Mucosa of gallbladder (tissue), 1 donor: Measurements from ENCODE around the gene EFCAB9. TPM values are rescaled to one million over a fixed set of nuclear protein-coding genes. Genes with fewer than 3 reads are reported as not detected.
A peak's percentile ranks its signal among the peaks of the same experiment; 100 is the strongest.

Experiments used
- DNase-seq: peaks from one replicate; pipeline ENCODE4 v3.0.0-alpha.2; 2020; ENCODE audit warnings: low spot score
- total RNA-seq: library from RNA; stranded (reverse); gene quantifications from one replicate; pipeline ENCODE4 v1.2.1, GENCODE V29; 2021
- donor health status: DM: no; HTN: no; CAD: no.

EFCAB9 gene
- total RNA-seq, 1 donor from 2014 or later, result not detected

GRCh38 chr5:172166030-172166826, 27.7 kb upstream of the EFCAB9 start:
- DNase-seq, result no peak

- no peak for DNase-seq
Observed at GRCh38 chr5:172167895-172168294, 26.1 kb upstream of the EFCAB9 start.

DNA sequence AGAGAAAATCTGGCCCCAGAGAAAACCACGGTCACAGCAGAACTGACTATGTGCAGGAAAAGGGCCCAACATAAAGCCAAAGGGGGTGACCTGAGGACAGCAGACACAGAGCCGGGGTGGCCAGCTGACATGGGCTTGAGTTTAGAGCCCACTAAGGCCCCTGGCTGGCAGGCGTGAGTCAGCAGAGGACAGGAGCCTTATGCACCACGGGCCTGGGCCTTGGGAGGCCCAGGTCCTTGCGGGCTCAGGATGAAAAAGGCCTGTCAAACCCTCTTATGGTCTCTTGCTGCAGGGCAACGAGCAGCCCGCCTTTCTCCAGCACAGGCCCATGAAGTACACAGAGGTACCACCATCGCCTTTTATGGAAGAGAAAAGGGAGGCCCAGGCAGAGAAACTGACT, 25.7 kb upstream of the EFCAB9 start:
- DNase-seq, result no peak

DNA sequence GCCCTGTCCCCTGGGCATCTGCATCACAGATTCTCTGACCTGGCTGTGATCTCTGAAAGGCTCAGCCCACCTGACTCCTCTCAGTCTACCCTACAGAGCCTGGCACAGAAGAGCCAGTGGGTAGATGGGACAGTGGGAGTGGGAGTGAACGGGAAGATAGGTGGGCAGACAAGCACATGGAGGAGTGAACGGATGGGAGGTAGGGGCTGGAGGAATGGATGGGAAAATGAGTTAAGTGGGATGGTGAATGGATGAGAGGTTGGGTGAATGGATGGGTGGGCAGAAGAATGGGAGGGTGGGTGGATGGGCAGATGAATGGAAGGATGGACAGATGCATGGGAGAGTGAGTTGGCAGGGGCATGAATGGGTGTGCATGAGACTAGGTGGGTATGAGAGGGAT, 24.8 kb upstream of the EFCAB9 start:
- DNase-seq, result no peak

- no peak for DNase-seq
Observed at GRCh38 chr5:172170251-172170701, 23.7 kb upstream of the EFCAB9 start.

- DNase-seq, result no peak
Observed at GRCh38 chr5:172171118-172171517, 22.9 kb upstream of the EFCAB9 start.

DNA sequence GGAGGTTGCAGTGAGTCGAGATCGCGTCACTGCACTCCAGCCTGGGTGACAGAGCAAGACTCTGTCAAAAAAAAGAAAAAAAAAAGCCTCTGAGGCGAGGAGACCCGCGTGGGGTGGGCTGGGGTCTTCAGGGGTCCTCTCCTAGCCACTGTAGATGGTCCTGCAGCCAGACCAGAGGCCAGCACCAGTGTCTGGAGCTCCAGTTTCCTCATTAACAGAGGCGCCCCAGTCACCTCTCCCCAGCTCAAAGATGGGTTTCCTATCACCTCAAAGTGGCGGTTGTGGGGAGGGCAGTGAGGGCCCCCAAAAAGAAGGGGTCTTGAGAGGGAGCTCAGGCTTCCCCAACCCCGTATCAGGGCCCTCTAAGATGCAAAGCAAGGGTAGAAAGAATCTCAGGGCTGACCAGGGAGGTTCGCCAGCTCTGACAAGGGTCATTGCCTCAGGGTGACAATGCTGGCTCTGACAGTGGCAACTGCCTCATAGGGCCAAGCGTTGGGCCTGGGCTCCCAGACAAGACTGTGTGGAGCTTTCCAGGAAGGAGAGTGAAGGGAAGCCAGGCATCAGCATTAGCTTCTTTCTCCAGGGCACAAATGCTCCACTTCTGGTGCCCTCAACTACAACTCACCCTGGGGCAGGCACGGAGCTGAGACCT, 20.9 kb upstream of the EFCAB9 start:
- DNase-seq, result no peak

GRCh38 chr5:172173564-172174153, 20.3 kb upstream of the EFCAB9 start:
- DNase-seq, result no peak

DNA sequence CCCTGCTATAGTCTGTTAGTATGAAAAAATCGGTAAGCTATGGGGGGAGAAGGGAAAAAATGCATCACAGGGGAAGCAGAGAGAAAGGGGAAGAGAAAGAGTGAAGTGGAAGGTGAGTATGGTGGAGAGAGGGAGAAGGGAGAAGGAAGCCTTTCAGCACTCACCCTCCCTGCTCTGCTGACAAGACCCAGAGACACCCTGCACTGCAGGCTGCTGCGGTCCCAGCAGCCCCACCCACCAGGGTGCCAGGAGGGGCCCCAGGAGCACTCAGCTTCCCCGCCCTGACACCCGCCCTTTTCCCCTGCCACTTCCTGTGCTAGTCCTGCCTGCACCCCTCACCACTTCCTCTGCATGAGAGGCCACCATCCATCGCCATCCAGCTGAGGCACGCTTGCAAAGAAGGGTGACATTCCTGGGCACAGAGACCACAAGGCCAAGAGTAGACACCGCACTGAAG, 18.7 kb upstream of the EFCAB9 start:
- peak; percentile 59 for DNase-seq

GRCh38 chr5:172177176-172177575, 16.8 kb upstream of the EFCAB9 start:
- DNase-seq, result no peak

DNA sequence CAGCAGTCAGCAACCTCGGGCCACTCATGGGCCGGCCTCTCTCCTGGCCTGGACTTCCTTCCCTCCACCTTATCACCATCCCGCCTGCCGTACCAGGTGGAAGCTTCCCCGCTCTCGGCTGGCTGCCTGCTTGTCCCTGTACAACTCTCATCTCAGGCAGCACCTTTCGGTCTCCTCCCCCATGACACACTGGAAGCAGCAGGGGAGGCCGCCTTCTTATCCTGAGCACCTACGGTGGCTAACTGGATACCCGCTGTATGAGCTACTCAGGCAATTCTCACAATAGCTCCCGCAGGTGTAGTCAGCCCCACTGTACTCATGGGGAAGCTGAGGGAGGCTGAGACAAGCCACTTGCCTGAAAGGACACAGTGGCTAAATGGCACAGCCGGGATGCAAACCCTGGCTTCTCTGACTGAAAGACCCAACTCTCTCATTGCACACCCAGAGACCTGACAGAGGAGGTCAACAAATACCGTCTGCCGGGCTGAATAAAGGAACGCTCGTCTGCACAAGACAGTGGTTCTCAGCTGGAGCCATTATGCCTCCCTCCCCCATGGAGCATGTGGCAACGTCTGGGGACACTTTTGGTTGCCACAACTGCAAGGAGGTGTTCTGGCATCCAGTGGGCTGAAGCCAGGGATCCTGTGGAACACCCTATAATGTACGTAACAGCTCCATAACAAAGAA, 15.5 kb upstream of the EFCAB9 start:
- peak; percentile 62 for DNase-seq

GRCh38 chr5:172178991-172179989, 14.7 kb upstream of the EFCAB9 start:
- DNase-seq, result no peak

- DNase-seq, result no peak
Observed at GRCh38 chr5:172180936-172181335, 13.0 kb upstream of the EFCAB9 start.

DNA sequence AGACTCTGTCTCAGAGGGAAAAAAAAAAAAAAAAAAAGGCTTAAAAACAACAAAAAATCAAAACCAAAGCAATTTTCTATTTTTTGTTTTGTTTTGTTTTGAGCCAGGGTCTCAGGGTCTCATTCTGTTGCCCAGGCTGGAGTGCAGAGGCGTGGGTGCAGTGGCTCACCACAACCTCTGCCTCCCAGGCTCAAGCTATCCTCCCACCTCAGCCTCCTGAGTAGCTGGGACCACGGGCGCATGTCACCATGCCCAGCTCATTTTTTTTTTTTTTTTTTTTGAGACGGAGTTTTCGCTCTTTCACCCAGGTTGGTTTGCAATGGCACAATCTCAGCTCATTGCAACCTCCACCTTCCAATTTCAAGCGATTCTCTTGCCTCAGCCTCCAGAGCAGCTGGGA, 11.7 kb upstream of the EFCAB9 start:
- no peak for DNase-seq

GRCh38 chr5:172183881-172184280, 10.1 kb upstream of the EFCAB9 start:
- no peak for DNase-seq

- DNase-seq, result no peak
Observed at GRCh38 chr5:172185096-172185461, 8.9 kb upstream of the EFCAB9 start.

GRCh38 chr5:172186114-172186695, 7.8 kb upstream of the EFCAB9 start:
- DNase-seq, result no peak

- peak; percentile 62 for DNase-seq
Observed at GRCh38 chr5:172187118-172188032, 6.6 kb upstream of the EFCAB9 start.
